ENCODE measurements around the gene MILR1.
"Not testable (repeated sequence)": the region's sequence is repeated elsewhere in the genome, so short reads cannot be mapped to it uniquely, and the experiment has no call there.

MILR1 gene

DNA sequence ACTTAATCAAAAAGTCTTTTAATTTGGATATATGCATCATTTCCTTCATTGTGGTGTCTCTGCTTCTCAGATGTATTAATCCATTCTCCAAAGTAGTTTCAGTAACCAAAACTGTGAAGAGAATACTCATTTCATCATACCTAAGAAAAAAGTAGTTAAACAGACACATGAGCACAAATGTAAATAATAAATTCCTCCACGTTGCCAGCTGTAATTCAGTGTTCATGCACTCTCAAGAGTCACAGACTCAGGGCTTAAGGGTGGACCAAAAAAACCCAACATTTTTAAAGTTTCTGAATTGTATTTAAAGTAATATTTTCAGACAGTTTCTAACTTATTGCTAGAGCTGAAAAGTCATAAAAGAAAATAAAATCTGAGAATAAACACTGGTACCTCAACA lies 28.9 kb downstream of the MILR1 start:
- no peak for DNase-seq

DNA sequence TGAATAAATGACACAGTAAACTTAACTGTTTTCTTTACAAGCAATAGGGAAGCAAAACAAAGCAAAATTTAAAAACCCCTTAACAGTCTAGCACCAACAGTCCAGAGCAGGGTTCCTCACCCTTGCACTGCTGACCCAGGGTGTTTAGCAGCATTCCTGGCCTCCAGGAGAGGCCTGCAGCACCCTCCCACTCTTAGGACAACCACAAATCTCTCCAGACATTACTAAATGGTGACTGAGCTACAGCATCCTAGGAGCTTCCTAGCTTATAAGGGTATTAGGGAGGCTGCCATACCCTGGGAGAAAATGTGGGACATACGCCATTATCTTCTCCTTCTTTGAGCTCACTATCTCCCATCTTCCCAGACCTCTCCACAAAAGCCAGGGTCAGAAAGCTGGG lies 32.0 kb downstream of the MILR1 start:
- DNase-seq = no peak

DNA sequence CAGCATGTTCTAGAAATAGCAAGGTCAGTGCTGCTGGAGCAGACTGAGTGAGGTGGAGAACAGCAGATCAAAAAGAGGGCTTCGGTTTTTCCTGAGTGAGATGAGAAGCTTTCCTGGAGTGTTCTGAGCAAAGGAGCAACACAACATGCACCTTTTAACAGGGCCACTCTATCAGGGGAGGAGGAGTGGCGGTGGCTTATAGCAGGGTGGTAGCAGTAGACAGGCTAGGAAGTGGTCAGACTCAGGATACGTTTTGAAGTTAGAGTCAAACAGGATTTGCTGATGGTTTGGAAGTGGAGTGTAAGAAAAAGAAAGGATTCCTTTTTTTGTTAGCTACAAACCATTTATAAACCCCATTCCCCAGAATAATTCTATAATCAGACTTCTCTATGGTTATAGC lies 35.5 kb downstream of the MILR1 start:
- DNase-seq = no peak

DNA sequence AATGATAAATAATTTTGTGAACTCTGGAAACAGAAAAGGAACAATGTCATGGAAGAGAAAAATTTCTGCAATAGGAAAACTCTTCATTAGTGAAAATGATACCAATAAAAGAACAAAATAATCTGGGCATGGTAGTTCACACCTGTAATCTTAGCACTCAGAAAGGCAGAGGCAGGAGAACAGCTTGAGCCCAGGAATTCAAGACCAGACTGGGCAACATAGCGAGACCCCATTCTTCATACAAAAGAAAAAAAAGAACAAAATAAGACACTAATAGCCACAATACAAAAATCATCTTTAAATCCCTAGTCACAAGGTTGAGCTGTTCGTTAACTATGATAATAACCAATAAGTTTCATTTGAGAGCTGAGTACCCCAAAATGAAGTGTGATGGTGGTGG lies 39.4 kb downstream of the MILR1 start:
- DNase-seq = no peak

DNA sequence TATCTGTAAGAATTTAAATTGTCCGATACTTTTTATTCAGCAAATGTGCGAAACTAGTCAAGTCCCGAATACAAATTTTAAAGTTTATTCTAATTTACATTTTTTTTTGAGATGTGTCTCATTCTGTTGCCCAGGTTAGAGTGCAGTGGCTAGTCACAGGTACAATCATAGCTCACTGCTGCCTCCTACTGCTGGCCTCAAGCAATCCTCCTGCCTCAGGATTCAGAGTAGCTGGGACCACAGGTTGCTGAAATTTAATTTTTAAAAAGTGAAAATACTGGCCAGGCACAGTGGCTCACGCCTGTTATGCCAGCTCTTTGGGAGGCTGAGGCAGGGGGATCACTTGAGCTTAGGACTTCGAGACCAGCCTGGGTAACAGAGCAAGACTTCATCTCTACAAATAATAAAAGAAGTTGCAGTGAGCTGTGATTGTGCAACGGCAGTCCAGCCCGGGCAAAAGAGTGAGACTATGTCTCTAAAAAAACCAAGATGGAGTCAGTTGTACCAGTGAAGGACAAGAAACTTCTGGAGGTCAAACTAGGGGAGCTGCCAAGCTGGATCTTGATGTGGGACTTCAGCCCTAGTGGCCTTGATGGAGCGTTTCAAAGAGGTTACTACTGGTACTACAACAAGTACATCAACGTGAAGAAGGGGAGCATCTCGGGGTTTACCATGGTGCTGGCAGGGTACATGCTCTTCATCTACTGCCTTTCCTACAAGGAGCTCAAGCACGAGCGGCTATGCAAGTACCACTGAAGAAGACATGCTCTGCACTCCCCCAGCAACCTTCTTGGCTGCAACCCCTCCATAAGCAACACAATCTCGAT lies 42.3 kb downstream of the MILR1 start:
- peak; percentile 8 for DNase-seq

DNA sequence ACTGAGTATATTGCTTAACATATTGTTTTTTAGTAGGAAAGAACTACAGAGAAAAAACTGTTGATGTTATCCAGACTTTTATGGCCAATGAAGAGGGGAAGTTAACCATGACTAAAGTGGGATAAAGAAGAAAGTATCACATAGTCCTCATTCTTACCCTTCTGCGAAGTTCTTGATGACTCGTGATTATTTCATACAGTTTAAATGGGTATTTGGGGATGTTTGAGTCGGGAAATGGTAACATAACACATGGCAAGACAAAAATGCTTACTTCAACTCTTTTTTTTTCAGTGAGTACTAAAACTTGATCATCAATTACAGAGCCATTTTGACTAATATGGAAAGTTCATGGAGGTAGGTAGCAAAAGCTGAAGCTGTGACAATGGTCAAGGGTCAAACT lies 43.1 kb downstream of the MILR1 start:
- no peak for DNase-seq

DNA sequence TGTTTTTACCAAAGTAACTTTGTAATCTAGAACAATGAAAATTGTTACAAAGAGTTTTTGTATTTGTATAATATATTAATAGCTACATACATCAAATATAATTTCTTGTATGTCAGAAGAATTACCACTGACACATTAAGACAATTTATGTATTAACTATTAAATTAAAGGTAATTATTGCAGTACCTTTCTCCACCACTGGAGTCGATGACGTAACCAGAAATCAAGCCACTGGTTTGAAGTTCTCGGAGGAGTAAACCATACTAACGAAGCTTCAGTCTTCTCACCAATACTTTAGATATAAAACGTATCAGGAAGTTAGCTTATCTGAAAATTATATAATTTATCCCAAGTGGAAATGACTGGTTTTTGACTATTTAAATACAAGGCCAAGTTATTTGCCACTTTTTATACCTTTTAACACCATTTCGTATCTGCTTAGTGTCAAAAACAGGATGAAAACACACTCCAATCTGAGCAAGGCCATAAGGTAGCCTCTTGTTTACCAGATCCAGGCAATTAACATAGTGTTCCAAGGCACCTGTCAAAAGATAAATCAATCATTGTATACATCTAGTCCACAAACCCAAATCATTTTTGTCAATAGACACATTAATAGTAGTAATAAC lies 43.7 kb downstream of the MILR1 start:
- no peak for DNase-seq

DNA sequence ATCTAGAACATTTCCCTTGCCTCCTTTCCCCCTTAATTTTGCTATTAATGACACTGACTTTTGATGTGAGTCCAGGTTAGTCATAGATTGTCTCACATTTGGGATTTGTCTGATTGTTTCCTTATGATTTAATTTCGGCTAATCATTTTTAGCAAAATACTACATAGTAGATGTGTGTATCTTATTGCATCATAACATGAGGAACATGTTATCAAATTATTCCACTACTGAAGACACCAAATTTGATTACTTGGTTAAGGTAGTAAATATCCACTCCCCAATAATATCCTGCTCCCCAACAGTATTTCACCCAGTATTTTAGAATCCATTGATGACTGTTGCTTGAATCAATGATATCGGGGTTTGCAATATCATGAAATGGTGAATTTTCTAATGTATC lies 45.2 kb downstream of the MILR1 start:
- no peak for DNase-seq

DNA sequence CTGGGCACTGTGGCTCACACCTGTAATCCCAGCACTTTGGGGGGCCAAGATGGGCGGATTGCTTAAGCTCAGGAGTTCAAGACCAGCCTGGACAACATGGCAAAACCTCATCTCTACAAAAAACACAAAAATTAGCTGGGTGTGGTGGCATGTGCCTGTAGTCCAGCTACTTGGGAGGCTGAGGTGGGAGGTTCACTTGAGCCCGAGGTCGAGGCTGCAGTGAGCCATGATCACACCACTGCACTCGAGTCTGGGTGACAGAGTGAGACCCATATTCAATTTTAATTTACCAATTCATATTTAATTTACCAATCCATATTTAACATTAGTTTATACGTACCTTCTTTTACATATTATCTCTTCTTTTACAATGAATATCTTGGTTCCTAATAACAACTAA lies 46.4 kb downstream of the MILR1 start:
- DNase-seq = not testable (repeated sequence)

DNA sequence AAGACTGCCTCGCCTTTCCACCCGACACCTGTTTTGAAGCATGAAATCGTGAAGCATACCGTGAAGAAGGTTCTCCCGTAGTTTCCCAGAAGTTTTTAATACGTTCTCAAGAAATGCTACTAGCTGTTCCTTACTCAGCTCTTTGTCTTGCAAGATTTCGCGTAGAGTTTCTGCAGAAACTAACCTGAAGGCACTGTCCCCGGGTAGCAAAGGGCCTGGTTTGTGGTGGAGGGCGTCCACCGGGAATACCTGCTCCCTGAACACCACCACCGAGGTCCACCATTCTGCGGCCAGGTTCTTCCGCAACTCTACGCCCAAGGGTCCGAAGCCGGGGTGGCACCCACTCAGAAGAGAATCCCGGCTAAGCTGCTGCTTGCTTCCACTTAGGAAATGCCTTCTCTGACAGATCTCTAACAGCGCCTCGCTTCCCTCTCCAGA lies 47.5 kb downstream of the MILR1 start:
- no peak for DNase-seq

DNA sequence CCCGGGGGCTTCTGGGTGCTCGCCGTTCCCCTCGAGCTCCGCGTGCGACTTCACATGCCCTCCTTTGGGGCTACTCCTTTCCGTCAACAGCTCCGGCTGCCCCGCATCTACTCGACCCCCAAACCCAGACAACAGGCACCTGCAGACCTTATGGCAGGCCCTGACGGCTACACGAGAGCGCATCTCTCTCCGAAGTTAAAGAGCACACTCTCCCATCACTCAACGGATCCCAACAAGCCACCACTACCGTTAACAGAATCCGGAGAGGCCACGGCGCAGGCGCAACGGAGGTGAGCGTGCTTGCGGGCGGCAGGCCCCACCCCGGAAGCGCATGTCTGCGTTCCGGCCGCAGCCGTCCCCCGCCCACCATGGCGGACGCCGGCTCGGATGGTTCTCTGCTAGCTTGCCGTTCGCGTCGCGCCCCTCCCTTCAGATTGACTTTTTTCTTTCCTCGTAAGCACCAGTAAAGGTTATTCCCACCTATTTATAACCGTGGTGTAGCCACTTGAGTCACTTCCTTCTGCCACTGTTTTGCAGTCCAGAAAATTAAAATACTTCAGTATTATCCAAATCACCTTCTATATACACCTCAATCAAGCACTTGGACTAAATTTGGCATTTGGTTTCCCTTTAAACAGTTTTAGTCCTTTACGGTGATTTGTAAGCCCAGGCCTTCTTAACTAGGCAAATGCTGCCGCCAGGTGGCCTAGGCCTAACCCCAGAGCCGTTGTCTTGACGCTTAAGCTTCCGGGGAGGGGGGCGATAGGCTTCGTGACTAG lies 48.1 kb downstream of the MILR1 start, which contains the start of gene POLG2:
TSS of gene POLG2 (minus strand) at position 269 of the 779 bp plus-strand sequence. CDS start at position 183, 86 bp downstream.
- peak; percentile 91 for DNase-seq

DNA sequence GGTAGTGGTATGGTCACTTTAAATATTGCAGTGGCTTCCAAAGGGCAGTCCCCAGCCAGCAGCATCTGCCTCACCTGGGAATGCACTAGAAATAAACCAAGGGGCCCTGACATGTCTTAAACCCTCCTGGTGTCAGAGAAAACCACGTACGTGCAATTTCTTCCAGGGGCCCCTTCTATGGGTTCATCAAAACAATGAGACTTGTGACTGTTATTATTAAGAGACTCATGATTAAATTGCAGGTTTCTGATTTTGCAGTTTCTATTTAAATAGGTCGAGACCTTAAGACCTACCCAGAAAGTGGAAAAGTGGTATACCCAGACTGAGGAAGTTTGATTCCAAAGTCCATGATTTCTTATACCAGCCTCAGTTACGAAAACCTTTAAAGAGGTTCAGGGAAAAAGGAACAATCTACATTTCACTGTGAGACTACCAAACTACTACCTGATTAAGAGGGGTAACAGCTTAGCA lies 48.7 kb downstream of the MILR1 start:
- no peak for DNase-seq

DNA sequence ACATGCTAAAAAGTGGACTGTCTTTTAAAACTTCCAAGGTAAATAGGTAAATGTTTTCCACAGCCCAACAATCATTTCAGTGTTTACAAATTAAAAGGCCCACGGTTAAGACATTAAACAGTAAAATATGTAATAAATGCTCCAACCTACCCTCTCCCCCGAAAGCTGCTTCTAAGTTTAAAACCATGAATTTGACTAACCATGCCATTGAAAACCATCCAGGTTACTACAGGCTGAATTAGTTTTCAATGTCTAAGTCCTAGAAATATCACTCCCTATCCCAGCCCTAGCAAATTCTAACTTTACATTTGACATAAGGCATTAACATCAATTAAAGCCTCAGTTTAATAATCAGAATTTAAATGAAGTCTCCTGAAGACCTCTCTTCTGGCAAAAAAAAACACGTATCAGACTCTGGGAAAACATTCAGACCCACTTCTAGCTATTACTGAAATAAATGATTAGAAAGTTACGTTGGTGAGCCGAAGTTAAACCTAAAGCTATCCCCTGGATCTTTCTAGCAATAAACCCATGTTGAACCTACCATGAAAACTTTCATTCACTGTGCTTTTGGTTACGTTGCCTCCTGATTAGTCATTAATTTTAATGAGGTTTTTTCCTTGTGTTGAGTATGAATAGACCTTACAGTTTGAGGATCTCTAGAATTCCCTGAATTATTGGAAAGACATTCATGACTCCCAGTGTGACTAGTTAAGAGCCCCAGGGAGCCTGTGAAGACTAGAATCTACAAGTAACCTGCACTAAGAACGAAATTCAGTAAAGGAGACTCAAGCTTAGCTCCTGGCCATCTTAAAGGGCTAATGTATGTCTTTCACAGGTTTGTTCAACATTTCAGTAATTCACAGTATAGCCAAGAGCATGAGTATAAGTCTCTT lies 49.6 kb downstream of the MILR1 start:
- no peak for DNase-seq

DNA sequence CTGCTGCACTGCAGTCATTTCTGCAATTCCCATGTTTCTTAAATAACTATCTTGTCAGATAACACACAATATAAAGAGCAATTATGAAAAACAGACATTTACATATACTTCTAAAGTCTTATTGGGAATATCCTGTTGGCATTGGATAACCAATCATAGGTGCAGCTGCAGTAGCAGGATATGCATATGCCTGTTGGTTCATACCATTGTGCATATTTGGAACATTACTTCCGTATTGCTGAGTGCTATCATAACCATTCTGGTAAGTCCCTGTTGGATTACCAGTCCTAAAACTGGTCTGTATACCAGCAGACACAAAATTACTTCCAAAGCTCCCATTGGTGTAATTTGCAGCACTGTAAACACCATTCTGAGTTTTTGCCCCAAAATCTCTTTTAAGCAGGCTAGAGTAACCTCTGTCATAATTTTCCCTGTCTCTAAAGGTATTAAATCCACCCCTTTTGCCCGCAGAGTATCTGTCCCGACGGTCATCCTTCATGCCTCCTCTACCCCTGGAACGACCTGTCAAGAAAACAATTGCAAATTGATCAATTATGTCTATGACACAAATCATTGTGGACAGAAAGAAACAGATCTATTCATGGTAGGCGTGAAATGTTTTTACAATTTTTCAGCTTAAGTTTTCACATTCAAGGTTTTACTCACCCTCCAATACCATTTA lies 51.0 kb downstream of the MILR1 start:
- DNase-seq = no peak

DNA sequence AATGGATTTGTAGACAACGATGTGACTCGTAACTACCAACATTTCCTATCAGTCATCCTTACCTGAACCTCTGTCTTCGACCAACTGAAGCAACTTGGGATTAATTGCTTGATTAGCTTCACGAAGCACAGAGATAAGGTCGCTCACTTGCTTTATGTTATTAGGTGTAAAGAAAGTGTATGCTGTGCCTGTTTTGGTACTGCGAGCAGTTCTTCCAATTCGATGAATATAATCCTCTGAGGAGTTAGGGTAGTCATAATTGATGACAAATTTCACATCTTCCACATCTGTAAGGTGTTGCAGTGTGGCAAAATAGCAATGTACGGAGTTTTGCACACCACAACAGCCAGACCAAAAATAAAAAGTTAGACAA lies 51.6 kb downstream of the MILR1 start:
- DNase-seq = no peak

DNA sequence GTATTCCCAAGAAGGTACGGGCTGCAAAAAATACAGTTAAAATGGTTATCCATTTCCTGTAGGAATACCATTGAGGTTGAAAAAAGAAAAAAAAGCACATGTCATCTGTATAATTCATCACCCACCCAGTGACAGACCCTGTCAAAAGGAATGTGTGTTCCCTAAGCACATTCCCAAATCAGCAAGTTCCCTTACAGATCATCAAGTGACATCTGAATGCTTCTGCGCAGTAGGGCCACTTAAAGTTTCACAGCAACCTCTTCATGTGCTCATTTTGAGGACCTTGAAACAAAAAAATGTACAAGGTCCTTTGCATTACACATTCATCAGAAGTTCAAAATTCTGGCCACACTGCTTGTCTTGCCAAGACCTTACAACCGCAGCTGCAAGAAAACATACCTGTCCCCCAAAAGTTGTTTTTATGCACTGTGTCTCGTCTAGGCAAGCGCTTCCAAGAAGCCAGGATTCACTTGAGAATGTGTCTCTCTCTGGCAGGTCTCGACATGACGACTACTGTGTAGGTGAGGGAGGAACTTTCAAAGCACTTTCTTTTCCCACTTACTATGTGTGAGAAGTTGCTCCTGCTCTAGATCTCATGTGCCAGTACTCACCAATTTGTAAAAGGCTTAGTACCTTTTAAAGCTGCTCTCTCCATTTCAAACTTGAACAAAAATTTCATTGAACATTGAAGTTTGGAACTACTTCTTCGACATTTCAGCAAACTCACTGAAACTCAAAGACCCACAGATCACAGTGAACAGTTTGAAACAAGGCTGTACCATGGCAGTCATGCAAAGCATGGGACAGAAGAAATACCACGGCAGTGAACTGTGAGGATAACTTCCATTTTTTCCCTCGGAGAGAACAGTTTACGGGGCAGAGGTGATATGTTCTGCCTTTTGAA lies 52.2 kb downstream of the MILR1 start:
- no peak for DNase-seq

DNA sequence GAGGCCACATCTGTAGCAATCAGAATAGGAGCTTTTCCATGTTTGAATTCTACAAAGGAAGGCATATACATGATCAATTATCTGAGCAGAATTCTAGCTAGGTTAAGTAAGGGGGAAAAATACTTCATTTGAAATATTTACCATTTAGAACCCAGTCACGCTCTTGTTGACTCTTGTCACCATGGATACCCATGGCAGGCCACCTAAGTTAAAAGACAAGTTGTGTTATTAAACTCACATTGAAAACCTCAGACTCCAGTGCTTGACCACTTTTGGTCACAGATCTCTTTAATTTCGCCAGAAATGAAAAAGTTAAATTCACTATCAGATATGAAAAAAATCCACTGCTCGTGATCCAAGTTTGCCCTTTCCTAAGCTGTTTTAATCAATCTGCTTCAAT lies 53.1 kb downstream of the MILR1 start:
- no peak for DNase-seq

DNA sequence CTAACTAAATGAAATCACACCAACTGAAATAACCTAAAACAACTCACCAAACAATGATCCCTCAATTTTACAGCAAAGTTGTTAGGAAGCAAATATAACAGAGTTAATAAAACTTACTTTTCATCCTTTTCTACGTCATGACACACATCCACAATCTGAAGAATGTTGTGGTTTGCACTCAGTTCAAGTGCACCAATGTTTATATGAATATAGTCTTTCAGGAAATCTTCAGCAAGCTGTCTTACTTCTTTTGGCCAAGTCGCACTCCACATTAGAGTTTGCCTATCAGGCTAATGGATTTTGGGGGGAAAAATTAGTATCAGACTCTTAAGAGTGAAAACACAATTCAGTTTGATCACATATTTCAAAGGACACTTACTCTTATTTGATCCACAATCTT lies 53.9 kb downstream of the MILR1 start:
- DNase-seq = no peak

DNA sequence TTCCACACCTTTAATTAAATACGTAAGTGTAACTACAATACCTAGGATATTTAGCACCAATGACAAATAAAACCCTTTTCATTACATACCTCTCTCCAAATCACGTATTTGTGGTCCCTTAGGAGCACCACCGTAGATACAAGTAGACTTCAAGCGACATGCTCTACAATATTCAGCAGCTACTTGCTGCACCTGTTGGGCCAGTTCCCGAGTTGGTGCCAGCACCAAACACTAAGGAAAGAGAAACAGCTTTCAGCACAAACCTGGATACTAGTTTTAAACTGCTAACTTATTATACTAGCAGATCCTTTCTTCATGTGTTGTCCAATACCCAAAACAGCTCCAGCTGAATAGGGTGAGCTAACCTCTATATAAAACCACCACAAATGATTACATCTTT lies 54.4 kb downstream of the MILR1 start:
- DNase-seq = no peak

DNA sequence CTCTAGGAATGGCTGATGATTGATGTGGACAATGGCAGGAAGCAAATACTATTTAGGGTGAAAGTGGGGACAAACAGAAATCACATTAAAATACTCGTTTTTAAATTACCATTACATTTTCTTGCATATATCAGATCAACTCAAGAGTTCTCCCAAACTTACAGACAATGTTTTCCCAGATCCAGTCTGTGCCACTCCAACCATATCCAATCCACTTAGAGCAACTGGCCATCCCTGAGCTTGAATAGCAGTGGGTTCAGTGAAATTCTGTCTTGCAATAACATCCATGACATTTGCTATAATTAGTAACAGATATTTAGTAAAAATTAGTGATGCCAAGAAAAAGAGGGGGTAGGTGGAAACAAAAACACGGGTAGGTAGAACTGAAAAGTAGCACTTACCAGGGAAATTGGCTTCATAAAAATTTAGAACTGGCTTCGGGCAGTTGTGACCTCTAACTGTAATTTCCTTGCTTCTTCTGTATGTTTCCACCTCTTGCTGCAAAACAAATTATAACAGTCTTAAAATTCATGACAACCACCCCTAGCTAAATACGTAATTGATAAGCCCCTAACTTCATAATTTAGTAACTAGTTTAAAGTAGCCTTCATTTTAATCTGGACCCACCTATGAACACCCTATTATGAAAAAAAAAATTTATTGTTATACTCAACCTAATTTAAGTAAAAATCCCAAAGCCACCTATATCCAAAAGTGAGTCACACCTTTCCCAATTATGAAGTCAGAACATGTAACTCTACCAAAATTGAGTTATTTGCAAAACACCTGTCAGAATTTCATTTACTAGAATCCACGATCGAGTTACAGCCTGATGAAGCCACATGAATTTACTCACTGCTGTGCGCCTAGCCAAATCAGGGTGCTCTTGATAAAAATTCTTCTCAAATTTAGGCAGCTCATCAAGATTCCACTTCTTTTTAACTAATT lies 55.2 kb downstream of the MILR1 start:
- DNase-seq = no peak

Data from NCI-H146 (cell line).